Aorta (tissue), 5 donors: ENCODE results near the gene EREG. TPM values are rescaled to one million over a fixed set of nuclear protein-coding genes. Genes with fewer than 3 reads are reported as not detected.

Experiments
- ATAC-seq: fragments of 200-7000 bp; cut with Tn5 transposase; one replicate; pipeline ENCODE4 v1.9.1; 2022; ENCODE audit warnings: moderate library complexity; ENCODE audit not compliant: low FRiP score
- DNase-seq, 2 donors: peaks; one replicate each; pipeline ENCODE4 v3.0.0-alpha.2; 2020
- H3K27ac ChIP-seq, 2 donors: one replicate each; pipeline ENCODE4 v1.5.1; 2013; ENCODE audit warnings: low read length in 2 of 2, mild to moderate bottlenecking in 2 of 2, moderate library complexity in 2 of 2, control low read depth in 1 of 2, inconsistent platforms in 1 of 2, low read depth in 1 of 2
- H3K27me3 ChIP-seq, 2 donors: one replicate each; pipeline ENCODE4 v1.6.1; 2013; ENCODE audit warnings: control low read depth in 1 of 2, low read length in 1 of 2, mild to moderate bottlenecking in 1 of 2, moderate library complexity in 1 of 2; ENCODE audit not compliant: insufficient read depth in 2 of 2, control insufficient read depth in 1 of 2
- H3K36me3 ChIP-seq, 2 donors: one replicate each; pipeline ENCODE4 v1.6.1; 2013; ENCODE audit warnings: control low read depth in 1 of 2, low read length in 1 of 2, mild to moderate bottlenecking in 1 of 2; ENCODE audit not compliant: insufficient read depth in 2 of 2, control insufficient read depth in 1 of 2
- H3K4me1 ChIP-seq, 2 donors: one replicate each; pipeline ENCODE4 v1.6.1; 2013; ENCODE audit warnings: low read length in 2 of 2, control low read depth in 1 of 2, mild to moderate bottlenecking in 1 of 2, moderate library complexity in 1 of 2; ENCODE audit not compliant: insufficient read depth in 2 of 2, control insufficient read depth in 1 of 2
- H3K4me3 ChIP-seq, 2 donors: one replicate each; pipeline ENCODE4 v1.5.1; 2013; ENCODE audit warnings: low read length in 2 of 2, control low read depth in 1 of 2, mild to moderate bottlenecking in 1 of 2
- H3K9me3 ChIP-seq: one replicate; pipeline ENCODE4 v1.6.1; 2013; ENCODE audit warnings: mild to moderate bottlenecking, low read length; ENCODE audit not compliant: control insufficient read depth
- WGBS, 2 donors: extraction: QIAGEN DNeasy Blood & Tissue Kit; methylation state at CpG; one replicate each; pipeline ENCODE4 v1.1.7; 2013; 5-methylcytosine and 5-hydroxymethylcytosine counted together
- intact Hi-C, 2 donors: fragments of 100-400 bp; cut with DNase I; formaldehyde crosslinking; loops; one replicate each; pipeline versions ENCODE4 v1.14.2 to v1.15.0; 2022
- polyA plus RNA-seq, 2 donors: library from polyadenylated mRNA; stranded (reverse); fragments of 200-250 nt; gene quantifications; one replicate each; pipeline ENCODE4 v1.2.3, GENCODE V29; 2013
- total RNA-seq, 2 donors: library from RNA; stranded (reverse); fragmentation: NEBNext Ultra II Directional; extraction: Animal tissue kit (Norgen Biotek cat#: 25700); gene quantifications; one replicate each; pipeline ENCODE4 v1.2.1, GENCODE V29; 2021
- donor health status: healthy with polysubstance abuse.
- donor health status: Bipolar disorder and iron deficiency.
- donor health status: DM: no; HTN: no; CAD: no.
- donor health status: DM: no; HTN: no; CAD: no.
- donor health status: DM: yes; HTN: yes; CAD: no.

The EREG gene
- total and polyA plus RNA-seq, 4 donors = 0.38 to 6.3 (median 0.66) TPM; not detected in 1

DNA sequence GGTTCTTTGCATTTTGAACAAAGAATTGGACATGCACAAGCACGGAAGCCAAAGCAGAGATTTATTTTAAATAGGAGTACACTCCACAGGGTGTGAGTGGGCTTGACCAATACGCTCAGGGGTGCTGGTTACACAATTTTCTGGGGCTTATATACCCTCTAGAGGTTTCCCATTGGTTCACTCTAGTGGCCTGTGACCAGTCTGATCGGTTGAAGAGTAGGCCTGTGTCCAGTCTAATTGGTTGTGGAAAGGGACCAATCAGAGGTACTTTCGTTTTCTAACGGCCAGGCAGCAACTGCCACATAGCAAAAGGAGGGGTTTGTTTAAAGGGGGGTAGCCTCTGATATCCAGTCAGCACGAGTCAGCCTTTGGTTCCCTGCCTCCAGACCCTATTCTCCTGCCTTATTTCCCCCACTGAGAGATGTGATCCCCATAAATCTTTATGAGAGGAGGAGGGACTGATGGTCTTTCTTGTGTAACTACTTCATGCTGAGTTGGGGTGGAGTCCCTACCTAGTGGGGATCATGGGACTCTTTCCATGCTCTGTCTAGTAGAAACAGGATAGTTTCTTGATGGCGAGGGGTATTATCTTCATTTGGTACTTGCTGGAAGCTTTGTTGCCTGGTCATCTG lies 68.7 kb downstream of the EREG start:
- Histone ChIP-seq H3K9me3 (no peaks in the 10 kb centered on the region), H3K4me1 (no peaks in the 10 kb centered on the region), H3K4me3 (no peak overlapping the region), H3K27me3 (no peaks in the 10 kb centered on the region), H3K36me3 (no peaks in the 10 kb centered on the region), H3K27ac (no peak overlapping the region)
- intact Hi-C loops = no loop called here
- no peak for ATAC-seq
- WGBS, 2 donors = 75 to 84% methylated on average over 7 of the region's 7 CpGs
- DNase-seq = no peak

GRCh38 chr4:74435296-74435695 lies 70.4 kb downstream of the EREG start:
- Histone ChIP-seq H3K9me3 (no peaks in the 10 kb centered on the region), H3K4me3 (no peak overlapping the region), H3K36me3 (no peaks in the 10 kb centered on the region), H3K27ac (no peak overlapping the region), H3K4me1 (no peaks in the 10 kb centered on the region), H3K27me3 (no peaks in the 10 kb centered on the region)
- WGBS, 2 donors = 88 to 95% methylated on average over 1 of the region's 1 CpG
- DNase-seq = no peak
- no peak for ATAC-seq
- intact Hi-C loops = no loop called here

GRCh38 chr4:74437866-74438265 lies 72.9 kb downstream of the EREG start:
- Histone ChIP-seq H3K27me3 (no peaks in the 10 kb centered on the region), H3K27ac (no peak overlapping the region)

More at GRCh38 chr4:74437866-74438265, 72.9 kb downstream of the EREG start:
- Histone ChIP-seq H3K9me3 (no peaks in the 10 kb centered on the region), H3K4me3 (no peak overlapping the region), H3K4me1 (no peaks in the 10 kb centered on the region), H3K36me3 (no peaks in the 10 kb centered on the region)
- WGBS, 2 donors = 73 to 74% methylated on average over 3 of the region's 3 CpGs
- DNase-seq = no peak
- intact Hi-C loops = no loop called here
- ATAC-seq = no peak

Other genes starting within 250 kb of the EREG start
- gene MTHFD2L, start 207.0 kb upstream of the EREG start, total RNA-seq = 10 to 100 TPM; 13.7 to 13.8 TPM
- 10 to 100 TPM in 1 of 2 donors, 1 to 10 TPM in 1; 7.1 to 12.3 TPM for gene MTHFD2L, start 207.0 kb upstream of the EREG start, polyA plus RNA-seq
- 1 to 10 TPM in 1 of 2 donors, not detected in 1; 1.6 TPM for gene EPGN, start 56.7 kb upstream of the EREG start, total RNA-seq
- 1 to 10 TPM in 1 of 2 donors, not detected in 1; 7.1 TPM for gene EPGN, start 56.7 kb upstream of the EREG start, polyA plus RNA-seq
- 10 to 100 TPM in 1 of 2 donors, under 1 TPM in 1; 0.57 to 22.4 TPM for gene AREG, start 80.0 kb downstream of the EREG start, total RNA-seq
- 1 to 10 TPM; 1.4 to 2.4 TPM for gene AREG, start 80.0 kb downstream of the EREG start, polyA plus RNA-seq